Measurements from ENCODE around the gene ATRX. TPM values are rescaled to one million over a fixed set of nuclear protein-coding genes. Genes with fewer than 3 reads are reported as not detected.

The ATRX gene
- total RNA-seq, 4 donors from 2014 or later: 22.8 to 249 (median 112) TPM

GRCh38 chrX:77639820-77640219, 146.2 kb downstream of the ATRX start:
- intact Hi-C loops (cut with DNase I; ENCODE audit: low total_unique reads): no loop called here
- Histone ChIP-seq H3K4me1 (no peaks in the 10 kb centered on the region), H3K4me3 (no peak overlapping the region), H3K9me3 (no peaks in the 10 kb centered on the region), H3K27me3 (no peaks in the 10 kb centered on the region), H3K27ac (no peak overlapping the region), H3K36me3 (no peaks in the 10 kb centered on the region)
- no peak for TF ChIP-seq POLR2A (IDR thresholded peaks at IDR 0.05)
- TF ChIP-seq CTCF (IDR thresholded peaks at IDR 0.05): no peak
- no peak for DNase-seq

- H3K27ac ChIP-seq: no peak overlapping the region
- TF ChIP-seq CTCF (IDR thresholded peaks at IDR 0.05): no peak
- no peak for TF ChIP-seq POLR2A (IDR thresholded peaks at IDR 0.05)
- H3K4me1 ChIP-seq: no peaks in the 10 kb centered on the region
- no peaks in the 10 kb centered on the region for H3K27me3 ChIP-seq
- DNase-seq: no peak
- no peak overlapping the region for H3K4me3 ChIP-seq
- H3K9me3 ChIP-seq: no peaks in the 10 kb centered on the region
- intact Hi-C loops (cut with DNase I; ENCODE audit: low total_unique reads): no loop called here
- H3K36me3 ChIP-seq: no peaks in the 10 kb centered on the region
Observed at GRCh38 chrX:77638397-77638796, 147.6 kb downstream of the ATRX start.

GRCh38 chrX:77635373-77635772, 150.6 kb downstream of the ATRX start:
- Histone ChIP-seq H3K4me1 (no peaks in the 10 kb centered on the region), H3K27me3 (no peaks in the 10 kb centered on the region), H3K27ac (no peak overlapping the region), H3K9me3 (no peaks in the 10 kb centered on the region), H3K4me3 (no peak overlapping the region), H3K36me3 (no peaks in the 10 kb centered on the region)
- intact Hi-C loops (cut with DNase I; ENCODE audit: low total_unique reads): no loop called here
- TF ChIP-seq POLR2A (IDR thresholded peaks at IDR 0.05) (no peak), CTCF (IDR thresholded peaks at IDR 0.05) (no peak)
- DNase-seq: no peak

GRCh38 chrX:77628294-77629025, 157.6 kb downstream of the ATRX start:
- no peaks in the 10 kb centered on the region for H3K36me3 ChIP-seq
- TF ChIP-seq CTCF (IDR thresholded peaks at IDR 0.05) (no peak), POLR2A (IDR thresholded peaks at IDR 0.05) (no peak)
- H3K27ac ChIP-seq: no peak overlapping the region
- no peaks in the 10 kb centered on the region for H3K27me3 ChIP-seq
- H3K4me3 ChIP-seq: no peak overlapping the region
- DNase-seq: no peak
- H3K9me3 ChIP-seq: no peaks in the 10 kb centered on the region
- intact Hi-C loops (cut with DNase I; ENCODE audit: low total_unique reads): no loop called here
- no peaks in the 10 kb centered on the region for H3K4me1 ChIP-seq

- intact Hi-C loops (cut with DNase I; ENCODE audit: low total_unique reads): no loop called here
- Histone ChIP-seq H3K27me3 (no peaks in the 10 kb centered on the region), H3K4me3 (no peak overlapping the region), H3K9me3 (no peaks in the 10 kb centered on the region), H3K27ac (no peak overlapping the region), H3K36me3 (no peaks in the 10 kb centered on the region), H3K4me1 (no peaks in the 10 kb centered on the region)
- no peak for DNase-seq
- TF ChIP-seq CTCF (IDR thresholded peaks at IDR 0.05) (no peak), POLR2A (IDR thresholded peaks at IDR 0.05) (no peak)
Observed at GRCh38 chrX:77622672-77623071, 163.3 kb downstream of the ATRX start.
